EL (cell line): ENCODE measurements around the gene CENATAC.
"Not testable (repeated sequence)": the region's sequence is repeated elsewhere in the genome, so short reads cannot be mapped to it uniquely, and the experiment has no call there.

Source experiments
- DNase-seq: peaks from one replicate; pipeline ENCODE4 v3.0.0-alpha.2; 2016

The CENATAC gene

DNA sequence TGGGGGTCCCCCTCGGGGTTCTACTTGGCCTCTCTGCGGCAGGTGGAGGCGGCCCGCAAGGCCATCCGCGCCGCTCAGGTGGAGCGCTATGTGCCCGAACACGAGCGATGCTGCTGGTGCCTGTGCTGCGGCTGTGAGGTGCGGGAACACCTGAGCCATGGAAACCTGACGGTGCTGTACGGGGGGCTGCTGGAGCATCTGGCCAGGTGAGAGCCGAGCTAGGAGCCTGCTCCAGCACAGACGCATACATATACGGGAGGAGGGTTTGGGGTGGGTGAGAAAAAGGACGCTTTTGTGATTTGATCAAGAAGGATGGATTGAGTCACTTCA is 415 bp downstream of the CENATAC start:
- no peak for DNase-seq

DNA sequence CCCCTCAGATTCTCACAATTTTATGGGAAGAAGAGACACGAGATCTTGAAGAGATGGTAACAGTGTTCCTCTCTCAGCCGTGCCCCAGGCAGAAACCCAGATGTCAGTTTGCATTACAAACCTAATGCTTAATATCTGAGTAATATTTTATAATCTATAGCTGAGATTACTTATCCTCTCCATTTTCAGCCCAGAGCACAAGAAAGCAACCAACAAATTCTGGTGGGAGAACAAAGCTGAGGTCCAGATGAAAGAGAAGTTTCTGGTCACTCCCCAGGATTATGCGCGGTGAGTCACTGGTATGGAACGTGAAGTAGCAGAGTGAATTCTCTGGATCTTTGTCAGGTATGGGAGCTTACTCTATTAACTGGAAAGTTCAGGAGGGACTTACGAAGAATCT is 884 bp downstream of the CENATAC start:
- DNase-seq: peak; percentile 91

DNA sequence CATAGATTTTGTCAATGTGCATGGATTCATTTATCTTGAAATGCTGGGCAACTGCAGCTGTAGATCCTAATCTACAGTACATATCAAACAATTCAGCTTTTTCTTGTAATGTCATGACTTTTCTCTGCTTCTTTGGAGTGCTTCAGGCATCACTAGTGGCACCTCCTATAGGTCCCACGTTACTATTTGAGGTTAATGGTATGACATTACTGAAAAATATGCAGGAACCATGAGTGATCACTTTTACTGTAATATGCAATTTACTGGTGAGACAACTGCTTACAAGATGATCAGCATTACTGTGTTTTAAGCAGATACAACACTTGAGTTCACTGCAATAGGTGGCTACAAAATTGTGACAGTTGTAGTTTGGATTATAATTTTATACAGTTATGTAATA is 3.0 kb downstream of the CENATAC start:
- DNase-seq: peak; percentile 75

DNA sequence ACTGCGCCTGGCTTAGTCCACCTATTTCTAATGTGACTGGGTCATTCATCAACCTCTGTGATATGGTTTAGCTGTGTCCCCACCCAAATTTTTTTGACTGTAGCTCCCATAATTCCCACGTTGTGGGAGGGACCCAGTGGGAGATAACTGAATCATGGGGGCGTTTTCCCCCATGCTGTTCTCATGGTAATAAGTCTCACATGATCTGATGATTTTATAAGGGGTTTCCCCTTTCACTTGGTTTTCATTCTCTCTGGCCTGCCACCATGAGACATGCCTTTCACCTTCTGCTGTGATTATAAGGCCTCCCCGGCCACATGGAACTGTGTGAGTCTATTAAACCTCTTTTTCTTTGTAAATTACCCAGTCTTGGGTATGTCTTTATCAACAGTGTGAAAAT is 8.7 kb downstream of the CENATAC start:
- DNase-seq: no peak

DNA sequence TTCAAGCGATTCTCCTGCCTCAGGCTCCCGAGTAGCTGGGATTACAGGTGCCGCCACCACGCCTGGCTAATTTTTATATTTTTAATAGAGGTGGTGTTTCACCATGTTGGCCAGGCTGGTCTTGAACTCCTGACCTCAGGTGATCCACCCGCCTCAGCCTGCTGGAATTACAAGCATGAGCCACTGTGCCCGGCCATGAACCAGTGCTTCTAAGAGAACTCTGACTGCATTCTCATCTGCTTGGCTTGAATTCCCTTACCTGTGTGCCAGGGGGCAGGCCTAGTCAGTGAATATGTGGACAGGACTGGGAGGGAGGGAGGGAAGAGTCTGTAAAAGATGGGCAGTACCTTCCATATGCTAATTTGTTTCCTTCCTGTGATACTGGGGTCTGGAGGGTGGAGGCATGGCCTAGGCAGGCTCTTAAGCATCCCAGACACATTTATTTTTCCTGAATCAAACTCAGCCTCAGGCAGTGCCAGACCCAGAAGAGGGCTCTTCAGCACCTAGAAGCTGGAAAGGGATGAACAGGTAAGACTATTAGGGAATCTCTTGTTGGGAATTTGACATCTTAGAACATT is 13.6 kb downstream of the CENATAC start:
- DNase-seq: no peak

DNA sequence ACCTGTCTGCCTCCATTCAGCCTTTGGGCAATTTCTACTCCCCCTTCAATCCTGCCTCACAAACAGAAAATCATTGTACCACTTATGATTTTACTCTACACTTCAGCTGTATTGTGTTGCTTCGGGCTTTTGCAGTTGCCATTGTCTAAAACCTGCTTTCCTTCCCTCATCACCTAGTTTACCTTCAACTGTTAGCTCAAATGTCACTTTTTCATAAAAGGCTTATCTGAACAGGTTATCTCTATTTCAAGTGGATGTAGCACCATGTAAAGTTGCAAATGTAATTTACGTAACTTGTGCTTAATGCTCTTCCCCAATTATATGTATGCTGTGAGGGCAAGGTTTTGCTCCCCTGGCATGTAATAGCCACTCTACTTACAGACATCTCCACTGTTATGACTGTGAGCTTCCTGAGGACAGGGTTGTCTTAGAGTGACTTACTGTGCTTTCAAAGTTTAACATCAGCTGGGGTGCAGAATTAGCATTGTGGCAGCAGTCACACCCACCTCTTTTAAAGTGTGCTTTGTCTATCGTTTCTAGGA is 14.8 kb downstream of the CENATAC start:
- no peak for DNase-seq

DNA sequence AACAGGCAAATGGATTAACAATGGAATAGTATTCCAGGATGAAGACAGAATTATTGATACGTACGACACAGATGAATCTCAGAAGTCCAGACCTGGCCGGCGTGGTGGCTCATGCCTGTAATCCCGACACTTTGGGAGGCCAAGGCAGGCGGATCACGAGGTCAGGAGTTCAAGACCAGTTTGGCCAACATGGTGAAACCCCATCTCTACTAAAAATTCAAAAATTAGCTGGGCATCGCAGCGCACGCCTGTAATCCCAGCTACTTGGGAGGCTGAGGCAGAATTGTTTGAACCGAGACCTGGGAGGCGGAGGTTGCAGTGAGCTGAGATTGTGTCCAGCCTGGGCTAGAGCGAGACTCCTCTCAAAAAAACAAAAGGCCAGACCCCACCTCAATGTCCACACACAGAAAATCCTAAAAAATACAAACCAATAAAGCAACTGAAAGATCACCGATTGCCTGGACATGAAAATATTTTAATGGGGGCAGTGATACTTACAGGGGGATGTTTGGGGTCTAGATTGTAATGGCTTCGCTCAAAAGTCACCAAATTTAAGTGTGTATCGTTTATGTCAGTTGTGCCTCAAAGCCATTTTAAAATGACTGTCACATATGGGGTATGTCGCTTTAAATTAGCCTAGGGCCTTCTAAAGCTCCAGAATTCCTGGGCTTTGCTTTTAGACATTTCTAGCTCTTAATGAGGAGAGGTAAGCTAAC is 16.4 kb downstream of the CENATAC start:
- no peak for DNase-seq

DNA sequence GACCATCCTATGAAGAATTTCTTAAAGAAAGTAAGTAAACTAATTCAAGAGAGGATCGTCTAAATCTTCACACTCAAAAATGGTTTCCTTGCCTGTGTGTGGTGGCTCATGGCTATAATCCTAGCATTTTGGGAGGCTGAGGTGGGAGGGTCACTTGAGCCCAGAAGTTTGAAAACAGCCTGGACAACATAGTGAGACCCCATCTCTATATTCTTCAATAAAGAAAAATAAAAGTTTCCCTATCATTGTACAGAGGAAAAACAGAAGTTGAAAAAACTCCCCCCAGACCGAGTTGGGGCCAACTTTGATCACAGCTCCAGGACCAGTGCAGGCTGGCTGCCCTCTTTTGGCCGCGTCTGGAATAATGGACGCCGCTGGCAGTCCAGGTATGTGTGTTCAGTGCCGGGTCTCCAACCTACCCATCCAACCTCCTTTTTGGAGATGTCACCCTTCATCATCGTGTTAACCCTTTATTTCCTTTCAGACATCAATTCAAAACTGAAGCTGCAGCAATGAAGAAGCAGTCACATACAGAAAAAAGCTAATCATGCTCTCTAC is 17.2 kb downstream of the CENATAC start:
- DNase-seq: peak; percentile 28

DNA sequence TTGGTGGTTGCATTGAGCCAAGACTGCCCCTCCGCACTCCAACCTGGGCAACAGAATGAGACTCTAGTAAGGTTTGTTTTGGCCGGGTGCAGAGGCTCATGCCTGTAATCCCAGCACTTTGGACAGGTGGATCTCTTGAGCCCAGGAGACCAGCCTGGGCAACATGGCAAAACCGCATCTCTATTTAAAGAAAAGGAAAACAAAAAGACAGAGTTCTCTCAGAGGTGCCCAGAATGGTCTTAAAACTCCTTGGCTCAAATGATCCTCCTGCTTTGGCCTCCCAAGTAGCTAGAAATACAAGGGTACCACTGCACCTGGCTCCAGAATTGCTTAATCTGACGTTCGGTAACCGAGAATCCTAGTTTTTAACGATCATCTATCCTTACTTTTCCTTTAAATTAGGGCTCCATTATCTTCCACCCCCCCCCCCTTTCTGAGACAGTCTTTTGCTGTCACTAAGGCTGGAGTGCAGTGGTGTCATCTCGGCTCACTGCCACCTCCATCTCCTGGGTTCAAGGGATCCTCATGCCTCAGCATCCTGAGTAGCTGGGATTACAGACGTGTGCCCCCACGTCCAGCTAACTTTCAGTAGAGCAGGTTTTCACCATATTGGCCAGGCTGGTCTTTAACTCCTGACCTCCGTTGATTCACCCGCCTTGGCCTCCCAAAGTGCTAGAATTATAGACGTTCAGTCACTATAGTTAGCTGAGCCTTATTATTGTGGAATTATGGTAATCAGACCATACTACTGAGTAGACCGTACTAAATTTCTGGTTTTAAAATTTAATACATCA is 18.5 kb downstream of the CENATAC start:
- no peak for DNase-seq

DNA sequence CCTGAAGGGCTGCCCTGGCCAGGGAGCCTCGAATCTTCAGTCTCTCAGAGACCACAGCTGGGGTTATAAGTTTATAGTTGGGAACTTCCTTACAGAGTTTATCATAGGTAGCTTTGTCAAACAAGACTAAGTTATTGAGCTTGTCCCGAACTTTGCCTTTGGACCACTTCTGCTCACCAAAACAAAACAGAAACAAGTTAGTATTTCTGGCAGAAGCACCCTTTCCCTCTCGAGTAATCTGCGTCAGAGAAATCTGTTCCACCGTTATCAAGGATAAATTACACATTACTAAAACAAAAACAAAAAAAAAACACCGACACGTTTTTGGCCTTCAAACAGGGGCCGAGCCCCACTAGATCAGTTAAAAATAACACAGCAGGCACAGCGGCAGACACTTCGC is 19.4 kb downstream of the CENATAC start:
- DNase-seq: not testable (repeated sequence)

DNA sequence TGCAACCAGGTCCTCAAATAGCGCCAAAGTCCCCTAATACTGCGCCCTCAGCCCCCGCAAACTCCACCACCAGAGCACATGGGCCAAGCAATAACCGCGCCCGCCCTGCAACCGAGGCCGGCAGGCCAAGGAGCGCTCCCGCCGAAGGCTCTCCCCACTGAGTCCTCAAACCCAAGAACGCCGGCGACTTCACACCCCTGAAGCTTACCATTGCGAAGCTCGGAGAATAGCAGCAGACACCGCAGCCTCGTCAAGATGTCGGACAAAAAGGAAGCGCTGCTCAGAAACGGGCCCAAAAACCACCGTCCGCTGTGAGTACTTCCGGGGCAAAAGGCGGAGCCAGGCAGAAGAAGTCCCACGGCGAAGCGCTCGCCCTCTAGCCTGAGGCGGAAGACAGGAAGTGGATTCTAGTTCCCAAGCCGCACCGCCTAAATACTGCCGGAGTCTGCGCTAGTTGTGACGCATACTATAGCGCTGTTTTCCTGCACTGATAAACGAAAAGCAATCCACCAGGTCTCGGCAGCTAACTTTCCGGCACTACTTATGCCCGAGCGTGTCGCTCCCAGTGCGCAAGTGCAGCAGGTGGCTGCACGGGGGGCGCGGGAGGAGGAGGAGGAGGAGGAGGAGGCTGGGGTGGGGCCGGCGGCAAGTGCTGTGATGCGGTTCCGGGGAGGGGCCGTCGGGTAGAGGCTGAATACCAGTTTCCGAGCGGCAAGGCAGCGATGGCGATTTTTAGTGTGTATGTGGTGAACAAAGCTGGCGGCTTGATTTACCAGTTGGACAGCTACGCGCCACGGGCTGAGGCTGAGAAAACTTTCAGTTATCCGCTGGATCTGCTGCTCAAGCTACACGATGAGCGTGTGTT is 20.4 kb downstream of the CENATAC start, which contains the start of the genes RPS25 and TRAPPC4:
TSS of gene RPS25 (minus strand) at position 270 of the 865 bp plus-strand sequence. CDS start at position 211, 59 bp downstream.
TSS of gene TRAPPC4 (plus strand) at position 693 of the 865 bp plus-strand sequence. CDS start at position 723, 30 bp downstream.
- peak; percentile 97 for DNase-seq

DNA sequence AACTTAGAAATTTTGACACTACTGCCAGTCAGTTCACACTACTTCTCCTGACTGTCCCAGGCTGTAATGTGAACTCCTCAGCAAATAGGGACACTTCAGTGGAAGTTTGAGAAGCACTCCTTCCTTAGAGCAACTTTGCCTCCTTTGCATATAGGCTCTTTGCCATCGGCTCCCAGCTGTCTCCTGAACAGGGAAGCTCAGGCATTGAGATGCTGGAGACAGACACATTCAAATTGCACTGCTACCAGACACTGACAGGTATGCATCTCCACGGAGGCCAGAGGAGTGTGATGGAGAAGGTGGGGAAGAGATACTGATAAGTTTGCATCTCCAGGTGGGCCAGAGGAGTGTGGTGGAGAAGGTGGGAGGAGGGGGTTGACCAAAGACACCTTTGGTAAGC is 22.1 kb downstream of the CENATAC start:
- DNase-seq: no peak

DNA sequence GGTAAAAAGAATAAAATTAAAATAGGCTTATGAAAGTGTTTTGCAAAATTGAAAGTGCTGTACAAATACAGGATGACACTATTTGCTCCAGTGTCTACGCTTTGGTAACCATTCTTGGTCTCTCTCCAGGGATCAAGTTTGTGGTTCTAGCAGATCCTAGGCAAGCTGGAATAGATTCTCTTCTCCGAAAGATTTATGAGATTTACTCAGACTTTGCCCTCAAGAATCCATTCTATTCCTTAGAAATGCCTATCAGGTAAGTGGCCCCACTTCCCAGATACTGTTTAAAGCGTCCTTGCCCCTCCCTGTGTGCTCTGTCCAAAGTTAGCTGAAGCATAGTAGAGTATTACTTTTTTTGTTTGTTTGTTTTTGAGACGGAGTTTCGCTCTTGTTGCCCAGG is 23.7 kb downstream of the CENATAC start:
- DNase-seq: no peak

DNA sequence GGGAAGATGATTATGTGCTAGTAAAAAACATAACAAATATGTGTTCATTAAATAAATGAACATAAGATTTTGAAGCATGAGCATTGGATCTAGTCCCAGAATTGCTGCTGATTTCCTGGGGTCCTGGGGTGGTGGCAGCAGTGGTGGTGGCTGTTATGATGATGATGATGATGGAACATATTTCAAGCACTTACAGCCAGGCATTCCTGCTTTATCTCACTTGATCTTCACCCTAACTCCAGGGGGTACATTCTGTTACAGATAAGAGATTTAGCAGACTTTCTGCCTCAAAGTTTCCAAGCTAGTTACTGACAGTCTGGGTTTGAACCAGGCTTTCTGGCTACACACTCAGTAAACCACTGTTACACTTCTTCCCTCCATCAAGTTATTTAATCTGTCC is 25.8 kb downstream of the CENATAC start:
- DNase-seq: peak; percentile 49

DNA sequence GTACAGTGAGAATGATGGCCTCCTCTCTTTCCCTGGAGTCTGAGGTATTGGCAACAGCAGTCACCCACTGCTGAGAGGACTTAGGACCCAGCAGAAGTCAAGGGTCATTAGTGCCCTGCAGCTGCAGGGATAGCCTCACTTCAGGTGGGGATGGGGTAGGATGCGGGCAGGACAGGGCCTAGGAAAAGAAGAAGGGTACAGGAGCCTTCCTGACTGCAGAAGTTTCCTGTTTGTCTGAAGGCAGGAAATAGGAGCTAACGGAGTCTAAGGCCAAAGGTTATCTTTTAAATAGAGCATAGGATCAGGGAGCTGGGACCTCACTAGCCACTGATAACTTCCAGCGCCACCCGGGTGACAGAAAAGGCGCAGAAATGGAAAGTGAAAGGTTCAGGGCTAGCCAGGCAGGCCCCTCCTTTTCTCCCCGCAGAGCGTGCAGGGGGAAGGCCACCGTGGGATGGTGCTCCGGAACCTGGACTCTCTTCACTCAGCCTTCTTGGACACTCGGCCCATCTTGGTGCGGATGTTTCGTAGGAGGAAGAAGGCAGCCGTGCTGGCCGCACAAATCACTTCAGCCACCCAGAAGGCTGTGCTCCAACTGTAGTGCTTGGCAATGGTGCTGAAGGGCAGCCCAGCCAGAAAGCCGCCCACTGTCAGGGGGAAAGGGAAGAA is 26.6 kb downstream of the CENATAC start:
- no peak for DNase-seq

DNA sequence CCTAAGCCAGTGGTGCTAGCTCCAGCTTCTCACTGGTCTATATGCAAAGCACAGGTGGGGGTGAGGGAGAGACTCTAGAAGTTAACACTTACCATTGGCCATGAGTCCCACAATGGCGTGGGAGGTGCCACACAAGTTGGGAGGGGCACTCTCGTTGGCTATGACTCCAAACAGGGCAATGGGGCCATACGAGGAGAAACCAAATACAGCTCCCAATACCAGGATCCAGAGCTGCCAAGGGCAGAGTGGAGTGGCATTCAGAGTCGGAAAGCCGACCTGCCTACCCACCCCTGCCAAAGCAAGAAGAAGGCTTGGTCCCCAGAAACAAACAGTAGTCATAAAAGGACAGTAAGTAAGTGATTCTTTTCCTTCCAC is 27.1 kb downstream of the CENATAC start:
- DNase-seq: no peak

DNA sequence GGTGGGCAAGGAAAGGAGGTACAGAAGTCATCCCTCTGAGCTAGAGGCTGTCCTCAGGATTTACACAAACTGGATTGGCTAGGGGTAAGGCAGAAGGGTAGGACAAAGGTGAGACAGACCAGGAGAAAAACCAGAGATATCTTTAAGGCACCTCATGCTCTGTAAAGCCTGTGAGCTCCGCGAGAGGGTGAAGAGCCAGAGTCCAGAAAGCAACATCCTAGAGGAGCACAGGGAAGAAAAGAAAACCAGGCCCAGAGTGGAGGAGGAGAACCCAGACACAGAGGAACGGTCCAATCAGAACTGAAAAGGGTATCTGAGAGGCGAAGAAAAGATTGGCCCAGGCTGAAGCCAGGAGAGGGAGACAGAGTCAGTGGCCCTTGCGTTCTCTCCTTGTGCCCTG is 27.6 kb downstream of the CENATAC start:
- no peak for DNase-seq

DNA sequence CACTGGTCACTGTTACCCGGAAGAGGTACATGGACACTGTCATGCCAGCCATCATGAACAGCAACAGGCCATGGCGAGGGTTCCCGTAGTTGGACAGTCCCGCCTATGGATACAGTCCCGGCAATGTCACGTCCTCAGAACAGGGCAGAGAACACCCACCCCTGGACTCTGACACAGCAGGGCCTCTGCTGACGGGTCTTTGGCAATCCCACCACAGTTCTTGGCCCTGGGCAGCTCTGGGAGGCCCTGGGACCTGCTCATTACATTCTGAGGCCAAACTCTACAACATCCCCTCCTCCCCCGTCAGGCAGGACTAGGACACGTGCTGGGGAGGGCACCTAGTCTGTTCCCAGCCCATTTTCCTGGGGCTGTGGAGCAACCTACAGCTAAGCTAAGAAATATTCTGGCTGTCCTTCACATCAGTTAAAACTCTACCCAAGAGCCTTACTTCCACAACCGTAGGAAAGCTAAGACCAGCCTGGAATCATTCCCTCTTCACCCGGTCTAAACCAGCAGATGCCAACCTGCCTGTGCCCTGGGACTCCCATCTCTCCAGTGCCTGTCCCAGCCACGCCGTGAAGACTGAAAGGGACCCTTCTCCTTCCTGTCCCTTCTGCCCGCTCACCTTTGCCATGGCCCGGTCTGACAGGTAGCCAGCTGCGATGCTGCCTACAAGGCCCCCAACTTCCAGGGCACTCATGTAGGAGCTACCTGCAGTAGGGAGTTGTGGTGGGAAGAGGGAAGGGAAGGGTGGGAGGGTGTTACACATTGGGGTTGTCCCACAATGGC is 28.2 kb downstream of the CENATAC start:
- DNase-seq: no peak

DNA sequence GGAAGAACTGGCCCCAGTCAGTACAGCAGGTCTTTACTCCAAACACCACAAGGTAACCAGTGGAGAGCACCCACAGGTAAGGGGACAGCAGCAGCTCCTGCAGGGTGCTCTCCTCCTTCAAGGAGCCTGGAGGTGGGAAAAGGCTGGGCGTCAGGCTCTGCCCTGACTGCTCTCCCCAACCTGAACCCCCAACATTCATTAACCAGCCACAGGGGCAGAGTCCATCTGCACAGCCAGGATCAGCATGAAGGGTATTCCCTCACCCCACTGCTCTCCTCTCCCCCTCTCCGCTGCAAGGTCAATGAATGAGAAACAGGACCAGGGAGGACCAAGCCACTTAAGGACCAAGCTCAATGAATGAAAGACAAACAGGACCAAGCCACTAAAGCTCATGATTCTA is 29.0 kb downstream of the CENATAC start:
- no peak for DNase-seq

DNA sequence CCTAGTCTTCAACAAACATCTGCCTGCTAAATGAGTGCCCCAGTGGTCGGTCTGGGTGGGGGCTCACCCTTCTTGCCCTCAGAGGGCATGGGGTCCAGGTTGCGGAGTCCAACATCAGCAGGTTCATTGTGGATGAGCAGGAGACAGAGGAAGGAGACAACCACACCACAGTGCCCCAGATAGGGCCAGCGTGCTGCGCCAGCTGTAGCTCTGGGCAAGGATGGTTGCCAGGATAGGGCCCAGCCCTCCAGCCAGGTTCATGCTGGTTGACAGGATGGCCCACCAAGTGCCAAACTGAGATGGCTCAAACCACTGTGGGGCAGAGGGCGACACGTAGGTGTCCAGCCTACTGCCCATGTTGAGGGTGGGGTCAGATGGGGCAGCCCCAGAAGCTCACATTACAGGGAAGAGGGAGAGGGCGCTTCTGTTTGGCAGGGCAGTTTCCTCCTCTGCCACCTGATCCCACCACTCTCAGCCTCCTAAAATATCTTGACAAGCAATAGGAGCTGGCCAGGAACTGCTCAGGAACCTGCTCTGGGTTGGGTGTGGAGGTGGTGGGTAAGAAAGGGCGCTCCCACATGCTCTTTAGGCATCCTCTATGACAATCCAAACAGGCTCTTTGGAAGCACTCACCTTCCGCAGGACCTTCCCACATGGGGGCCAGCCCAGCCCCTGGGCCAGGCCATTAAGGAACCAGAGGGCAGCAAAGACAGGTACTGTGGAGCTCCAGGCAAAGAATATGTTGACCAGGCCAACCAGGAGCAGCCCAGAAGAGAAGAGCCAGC is 29.8 kb downstream of the CENATAC start:
- DNase-seq: no peak
